ENCODE results near the gene E2F3.

DNA sequence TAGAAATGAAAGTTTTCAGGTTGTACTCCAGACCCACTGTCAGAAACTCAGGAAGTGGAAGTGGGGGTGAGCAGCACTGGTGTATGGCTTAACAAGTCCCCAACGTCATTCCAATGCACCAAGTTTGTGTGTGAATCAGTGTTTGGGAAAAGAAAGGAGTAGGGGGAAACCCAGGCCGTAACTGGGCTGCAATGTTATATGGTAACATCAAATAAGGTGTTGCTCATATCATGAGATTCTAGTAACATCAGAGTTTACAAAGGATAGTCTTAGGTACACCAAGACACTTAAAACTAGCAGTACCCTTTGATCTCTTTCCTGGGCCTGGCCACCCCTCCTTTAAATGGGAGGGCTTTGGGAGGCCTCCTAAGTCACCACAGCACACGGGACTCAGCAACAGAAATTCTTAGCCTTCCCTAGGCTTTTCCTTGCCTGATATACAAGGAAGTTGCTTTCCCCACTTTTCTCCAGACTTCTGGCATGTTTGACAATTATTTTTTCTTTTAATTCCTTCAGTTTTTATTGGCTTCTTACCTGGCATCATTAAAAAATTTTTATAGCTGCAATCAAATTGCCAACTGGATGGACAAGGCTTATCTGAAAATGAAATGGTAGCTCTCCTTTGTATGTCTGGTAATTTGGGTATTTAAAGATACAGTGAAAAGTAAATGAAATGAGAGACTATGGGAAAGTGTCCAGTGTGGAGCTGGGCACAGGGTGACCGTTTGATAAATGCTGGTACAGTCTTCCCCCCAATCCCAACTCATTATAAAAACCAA lies 15.1 kb downstream of the E2F3 start:
- TF ChIP-seq, protein P1, sequence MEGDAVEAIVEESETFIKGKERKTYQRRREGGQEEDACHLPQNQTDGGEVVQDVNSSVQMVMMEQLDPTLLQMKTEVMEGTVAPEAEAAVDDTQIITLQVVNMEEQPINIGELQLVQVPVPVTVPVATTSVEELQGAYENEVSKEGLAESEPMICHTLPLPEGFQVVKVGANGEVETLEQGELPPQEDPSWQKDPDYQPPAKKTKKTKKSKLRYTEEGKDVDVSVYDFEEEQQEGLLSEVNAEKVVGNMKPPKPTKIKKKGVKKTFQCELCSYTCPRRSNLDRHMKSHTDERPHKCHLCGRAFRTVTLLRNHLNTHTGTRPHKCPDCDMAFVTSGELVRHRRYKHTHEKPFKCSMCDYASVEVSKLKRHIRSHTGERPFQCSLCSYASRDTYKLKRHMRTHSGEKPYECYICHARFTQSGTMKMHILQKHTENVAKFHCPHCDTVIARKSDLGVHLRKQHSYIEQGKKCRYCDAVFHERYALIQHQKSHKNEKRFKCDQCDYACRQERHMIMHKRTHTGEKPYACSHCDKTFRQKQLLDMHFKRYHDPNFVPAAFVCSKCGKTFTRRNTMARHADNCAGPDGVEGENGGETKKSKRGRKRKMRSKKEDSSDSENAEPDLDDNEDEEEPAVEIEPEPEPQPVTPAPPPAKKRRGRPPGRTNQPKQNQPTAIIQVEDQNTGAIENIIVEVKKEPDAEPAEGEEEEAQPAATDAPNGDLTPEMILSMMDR (IDR thresholded peaks at IDR 0.05; ENCODE audit: insufficient read depth, low read depth, low read length) = no peak
- TF ChIP-seq EZH2 (IDR thresholded peaks at IDR 0.05; ENCODE audit: insufficient read depth, low read length) = no peak

Measured in astrocyte (in vitro differentiated cells and primary cell).